GM23338 (cell line): ENCODE measurements around the gene ZNF516. TPM values are rescaled to one million over a fixed set of nuclear protein-coding genes. Genes with fewer than 3 reads are reported as not detected.

Experiments
- ATAC-seq: fragments of 200-7000 bp; cut with Tn5 transposase; 3 replicates; pipeline ENCODE4 v1.9.1; 2020
- DNase-seq: peaks from one replicate; pipeline ENCODE4 v3.0.0-alpha.2; 2015; ENCODE audit warnings: low spot score
- H2AFZ ChIP-seq: fragments of 200-600 bp; sonication (generic); 2 replicates; pipeline ENCODE4 v1.8.0; 2016; ENCODE audit warnings: antibody characterized with exemption, mild to moderate bottlenecking, moderate library complexity
- H3F3A ChIP-seq: fragments of 200-600 bp; sonication (generic); replicated peaks from 2 replicates; pipeline ENCODE4 v1.8.0; 2017; ENCODE audit warnings: antibody characterized with exemption, mixed run types, low read depth
- H3K27ac ChIP-seq: fragments of 200-600 bp; sonication (generic); 2 replicates; pipeline ENCODE4 v1.6.1; 2016; ENCODE audit warnings: low read depth
- H3K27me3 ChIP-seq: fragments of 200-600 bp; sonication (generic); 2 replicates; pipeline ENCODE4 v1.8.0; 2016; ENCODE audit warnings: mild to moderate bottlenecking, mixed run types, moderate library complexity; ENCODE audit not compliant: insufficient read depth
- H3K36me3 ChIP-seq: fragments of 200-600 bp; sonication (generic); 2 replicates; pipeline ENCODE4 v1.8.0; 2016; ENCODE audit warnings: mild to moderate bottlenecking; ENCODE audit not compliant: insufficient read depth
- H3K4me1 ChIP-seq: fragments of 200-600 bp; sonication (generic); 2 replicates; pipeline ENCODE4 v1.8.0; 2016; ENCODE audit warnings: mild to moderate bottlenecking, moderate library complexity; ENCODE audit not compliant: insufficient read depth
- H3K4me2 ChIP-seq: fragments of 200-600 bp; sonication (generic); 2 replicates; pipeline ENCODE4 v1.7.1; 2017; ENCODE audit warnings: mixed run types
- H3K4me3 ChIP-seq: fragments of 200-600 bp; sonication (generic); 2 replicates; pipeline ENCODE4 v1.6.1; 2016; ENCODE audit warnings: mixed run types
- H3K79me2 ChIP-seq: fragments of 200-600 bp; sonication (generic); replicated peaks from 2 replicates; pipeline ENCODE4 v1.8.0; 2017; ENCODE audit warnings: mild to moderate bottlenecking; ENCODE audit not compliant: insufficient read depth
- H3K9me2 ChIP-seq: fragments of 200-600 bp; sonication (generic); 2 replicates; pipeline ENCODE4 v1.8.0; 2017; ENCODE audit not compliant: insufficient read depth
- H4K20me1 ChIP-seq: fragments of 200-600 bp; sonication (generic); replicated peaks from 2 replicates; pipeline ENCODE4 v1.8.0; 2017; ENCODE audit warnings: mild to moderate bottlenecking; ENCODE audit not compliant: insufficient read depth
- H3K27ac Mint-ChIP-seq: 2 replicates; pipeline ENCODE4 v1.8.0; 2020; ENCODE audit warnings: inconsistent platforms, mild to moderate bottlenecking, moderate library complexity, mixed read lengths
- H3K27me3 Mint-ChIP-seq: 3 replicates; pipeline ENCODE4 v1.8.0; 2022; ENCODE audit warnings: low read depth, mild to moderate bottlenecking, moderate library complexity, mixed read lengths, inconsistent platforms; ENCODE audit not compliant: insufficient read depth, poor library complexity
- H3K36me3 Mint-ChIP-seq: 3 replicates; pipeline ENCODE4 v1.8.0; 2021; ENCODE audit warnings: low read depth, mild to moderate bottlenecking, inconsistent platforms, moderate library complexity, mixed read lengths
- H3K4me1 Mint-ChIP-seq: 3 replicates; pipeline ENCODE4 v1.8.0; 2020; ENCODE audit warnings: mild to moderate bottlenecking, inconsistent platforms, mixed read lengths
- H3K4me3 Mint-ChIP-seq: 3 replicates; pipeline ENCODE4 v1.8.0; 2021; ENCODE audit warnings: moderate library complexity, mild to moderate bottlenecking, inconsistent platforms, mixed read lengths
- H3K9me3 Mint-ChIP-seq: 3 replicates; pipeline ENCODE4 v1.8.0; 2020; ENCODE audit warnings: moderate library complexity, mild to moderate bottlenecking, inconsistent platforms, mixed read lengths
- CREB1 ChIP-seq: fragments of 250-450 bp; sonication (Bioruptor Pico); IDR thresholded peaks from 2 replicates; pipeline ENCODE4 v1.5.0; 2020; ENCODE audit warnings: low read depth, mild to moderate bottlenecking, moderate library complexity
- CTCF ChIP-seq, 2 experiments: fragments of 200-600 bp in 1 of 2; sonication (generic) in 1 of 2; conservative IDR thresholded peaks; 2 replicates each; pipeline versions ENCODE4 v1.5.1 to v1.6.1; 2016 to 2017; ENCODE audit warnings: antibody characterized with exemption in 2 of 2, low read depth in 2 of 2, mild to moderate bottlenecking in 2 of 2, moderate library complexity in 1 of 2
- ETS1 ChIP-seq: IDR thresholded peaks from 2 replicates; pipeline ENCODE4 v1.6.1; 2016; ENCODE audit warnings: antibody characterized with exemption
- EZH2 ChIP-seq: fragments of 200-600 bp; sonication (generic); IDR thresholded peaks from one replicate; pipeline ENCODE4 v1.8.0; 2017; ENCODE audit warnings: antibody characterized with exemption, mild to moderate bottlenecking, low read depth; ENCODE audit not compliant: unreplicated experiment
- EZH2phosphoT487 ChIP-seq: fragments of 200-600 bp; sonication (generic); IDR thresholded peaks from one replicate; pipeline ENCODE4 v1.8.1; 2018; ENCODE audit warnings: antibody characterized with exemption; ENCODE audit not compliant: unreplicated experiment
- JUNB ChIP-seq: IDR thresholded peaks from one replicate; pipeline ENCODE4 v1.6.1; 2016; ENCODE audit warnings: antibody characterized with exemption; ENCODE audit not compliant: unreplicated experiment
- NANOG ChIP-seq: IDR thresholded peaks from 2 replicates; pipeline ENCODE4 v1.6.1; 2016; ENCODE audit warnings: antibody characterized with exemption, borderline replicate concordance
- POLR2AphosphoS5 ChIP-seq: IDR thresholded peaks from 2 replicates; pipeline ENCODE4 v1.6.1; 2016; ENCODE audit warnings: antibody characterized with exemption, low read depth
- REST ChIP-seq: IDR thresholded peaks from one replicate; pipeline ENCODE4 v1.6.1; 2018; ENCODE audit warnings: antibody characterized with exemption; ENCODE audit not compliant: unreplicated experiment
- STAT1 ChIP-seq: IDR thresholded peaks from one replicate; pipeline ENCODE4 v1.6.1; 2016; ENCODE audit warnings: antibody characterized with exemption; ENCODE audit not compliant: unreplicated experiment
- ZNF114 ChIP-seq: fragments of 250-450 bp; sonication (Bioruptor Pico); IDR thresholded peaks from 2 replicates; pipeline ENCODE4 v1.5.0; 2020; ENCODE audit warnings: mild to moderate bottlenecking, moderate library complexity
- ZNF331 ChIP-seq: fragments of 250-450 bp; sonication (Bioruptor Pico); IDR thresholded peaks from 2 replicates; pipeline ENCODE4 v1.5.0; 2020; ENCODE audit warnings: low read depth, mild to moderate bottlenecking, moderate library complexity
- ZNF462 ChIP-seq: fragments of 250-450 bp; sonication (Bioruptor Pico); IDR thresholded peaks from 2 replicates; pipeline ENCODE4 v1.5.0; 2020; ENCODE audit warnings: mild to moderate bottlenecking, moderate library complexity
- polyA plus RNA-seq: library from polyadenylated mRNA; unstranded; fragments of >200 nt; fragmentation: Nextera tagmentation; extraction: Ambion mirVana; gene quantifications from 2 replicates; pipeline ENCODE4 v1.2.1, GENCODE V29; 2016
- total RNA-seq: library from RNA; depleted of rRNA; stranded (reverse); fragments of >200 nt; shearing (Covaris generic); gene quantifications from 2 replicates; pipeline ENCODE4 v1.2.3, GENCODE V29; 2014

The ZNF516 gene
- total and polyA plus RNA-seq, 2 experiments from 2014 or later, result 11.9 to 24.2 TPM

- peaks cover 11% of the 10 kb centered on the region; the same call in 2 of the 3 replicates for H3K9me3 Mint-ChIP-seq
- no peak overlapping the region for H3K27ac Mint-ChIP-seq
- peaks cover 9% of the 10 kb centered on the region for H3K27me3 Mint-ChIP-seq
- no peak for ATAC-seq
- Histone ChIP-seq H4K20me1 (no peaks in the 10 kb centered on the region), H3K4me1 (no peaks in the 10 kb centered on the region), H3K36me3 (no peaks in the 10 kb centered on the region), H3K9me2 (no peaks in the 10 kb centered on the region), H2AFZ (no peak overlapping the region), H3K4me2 (no peak overlapping the region), H3K27ac (no peak overlapping the region), H3F3A (no peaks in the 10 kb centered on the region), H3K27me3 (no peaks in the 10 kb centered on the region), H3K79me2 (no peaks in the 10 kb centered on the region), H3K4me3 (no peak overlapping the region)
- no peak for DNase-seq
- peaks cover 10% of the 10 kb centered on the region for H3K4me1 Mint-ChIP-seq
- H3K4me3 Mint-ChIP-seq, result no peak overlapping the region
- peaks cover 12% of the 10 kb centered on the region for H3K36me3 Mint-ChIP-seq
- TF ChIP-seq ZNF331 (no peak), JUNB (no peak), POLR2AphosphoS5 (no peak), ZNF462 (CRISPR knock-in tag) (no peak), CTCF (conservative IDR thresholded peaks at IDR 0.05; ENCODE audit: low read depth in 2 of 2) (no peak), NANOG (no peak), REST (no peak), ETS1 (no peak), EZH2 (no peak), STAT1 (no peak), ZNF114 (CRISPR knock-in tag) (no peak), CREB1 (CRISPR knock-in tag) (no peak), EZH2phosphoT487 (no peak)
Observed at GRCh38 chr18:76386071-76386470, 109.0 kb downstream of the ZNF516 start.
